ENCODE data around the gene DDX19B.
A peak's percentile ranks its signal among the peaks of the same experiment; 100 is the strongest.
"Not testable (repeated sequence)": the region's sequence is repeated elsewhere in the genome, so short reads cannot be mapped to it uniquely, and the experiment has no call there.

Gene DDX19B

DNA sequence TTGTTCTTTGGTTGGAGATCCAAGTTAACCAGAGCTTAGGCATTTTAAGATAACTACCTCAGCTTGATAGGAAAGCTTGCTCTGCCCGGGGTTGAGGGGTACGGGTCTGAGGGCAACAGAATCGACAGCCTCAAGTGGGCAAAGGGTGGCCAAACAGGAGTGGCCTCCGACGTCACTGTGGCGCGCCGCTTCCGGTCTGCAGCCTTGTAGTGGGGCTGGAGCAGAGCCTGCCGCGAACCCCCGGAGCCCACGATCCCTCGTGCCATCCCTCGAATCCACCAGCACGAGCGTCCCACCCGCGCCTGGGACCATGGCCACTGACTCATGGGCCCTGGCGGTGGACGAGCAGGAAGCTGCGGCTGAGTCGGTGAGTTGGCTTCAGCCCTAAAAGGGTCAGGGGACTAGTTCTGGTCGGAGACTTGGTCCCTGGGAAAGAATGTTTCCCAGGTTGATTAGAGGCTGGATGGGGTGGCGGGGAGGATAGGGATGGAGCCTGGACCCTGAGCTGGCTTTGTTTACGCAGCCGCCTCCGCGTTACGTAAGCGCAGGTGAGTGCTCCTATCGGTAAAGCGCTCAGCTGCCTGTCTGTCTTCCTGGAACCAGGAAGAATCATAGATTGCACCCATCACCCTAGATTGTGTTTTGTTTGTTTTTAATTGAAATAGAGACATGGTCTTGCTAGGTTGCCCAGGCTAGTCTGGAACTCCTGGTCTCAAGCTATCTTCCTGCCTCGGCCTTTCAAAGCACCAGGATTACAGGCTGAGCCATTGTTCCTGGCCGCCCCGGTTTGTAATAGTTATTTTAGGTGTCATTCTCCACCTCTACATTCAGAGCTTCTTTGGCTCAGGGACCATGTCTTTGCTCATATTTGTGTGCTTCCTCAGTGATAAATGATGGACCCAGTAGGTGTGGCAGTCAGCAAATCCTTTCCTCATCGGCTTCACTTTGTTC is at the start of gene DDX19B:
Gene DDX19B (plus strand): TSS at position 199 of the 951 bp plus-strand sequence. CDS start 112 bp downstream, at position 311.
- peak; percentile 42 for DNase-seq

DNA sequence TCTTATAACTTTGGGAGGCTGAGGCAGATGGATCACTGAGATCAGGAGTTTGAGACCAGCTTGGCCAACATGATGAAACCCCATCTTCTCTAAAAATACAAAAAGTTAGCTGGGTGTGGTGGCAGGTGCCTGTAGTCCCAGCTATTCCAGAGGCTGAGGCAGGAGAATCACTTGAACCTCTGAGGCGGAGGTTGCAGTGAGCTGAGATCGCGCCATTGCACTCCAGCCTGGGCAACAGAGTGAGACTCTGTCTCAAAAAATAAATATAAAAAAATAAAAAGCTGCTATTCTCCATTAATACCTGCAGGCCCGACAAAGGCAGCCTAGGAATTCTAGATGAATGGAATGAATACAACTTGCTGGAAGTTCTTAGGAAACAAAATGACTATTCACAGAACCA is 49.3 kb upstream of the DDX19B start:
- not testable (repeated sequence) for DNase-seq

DNA sequence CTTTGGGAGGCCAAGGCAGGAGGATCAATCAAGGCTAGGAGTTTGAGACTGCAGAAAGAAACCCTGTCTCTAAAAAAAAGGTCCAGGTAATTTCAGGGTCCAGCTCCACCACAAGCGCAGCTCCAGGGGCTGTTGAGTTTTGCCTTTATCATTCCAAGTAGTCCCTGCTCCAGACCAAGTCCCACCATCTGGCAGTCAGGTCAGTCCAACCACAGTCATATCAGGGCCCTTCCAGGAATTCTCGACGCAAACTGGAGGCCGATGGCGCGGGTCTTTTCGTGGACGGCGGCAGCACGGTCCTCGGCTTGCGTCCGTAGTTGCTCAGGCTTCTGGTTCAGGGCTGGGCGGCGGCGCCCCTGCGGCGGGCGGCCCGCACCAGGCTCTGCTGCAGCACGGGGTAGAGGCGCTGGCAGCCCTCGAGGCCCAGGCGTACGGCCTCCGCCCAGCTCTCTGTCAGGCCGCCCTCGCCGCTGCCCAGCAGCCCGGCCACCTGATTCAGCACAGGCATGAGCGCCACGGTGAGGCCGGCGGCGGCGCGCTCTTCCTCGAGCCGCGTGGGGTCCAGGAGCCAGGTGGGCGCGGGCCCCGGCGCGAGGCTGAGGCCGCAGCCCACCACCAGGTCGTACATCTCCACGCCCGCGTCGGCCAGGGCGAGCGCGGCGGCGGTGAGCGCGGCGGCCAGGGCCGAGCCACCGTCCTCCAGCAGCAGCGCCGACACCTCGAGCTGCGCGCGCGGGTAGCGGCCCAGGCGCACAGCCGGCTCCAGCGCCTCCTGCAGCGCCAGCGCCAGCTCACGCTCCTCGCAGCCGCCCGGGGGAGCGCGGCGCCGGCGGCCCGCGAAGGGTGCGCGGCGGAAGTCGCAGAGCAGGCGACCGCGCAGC is 48.0 kb upstream of the DDX19B start:
- peak; percentile 39 for DNase-seq

DNA sequence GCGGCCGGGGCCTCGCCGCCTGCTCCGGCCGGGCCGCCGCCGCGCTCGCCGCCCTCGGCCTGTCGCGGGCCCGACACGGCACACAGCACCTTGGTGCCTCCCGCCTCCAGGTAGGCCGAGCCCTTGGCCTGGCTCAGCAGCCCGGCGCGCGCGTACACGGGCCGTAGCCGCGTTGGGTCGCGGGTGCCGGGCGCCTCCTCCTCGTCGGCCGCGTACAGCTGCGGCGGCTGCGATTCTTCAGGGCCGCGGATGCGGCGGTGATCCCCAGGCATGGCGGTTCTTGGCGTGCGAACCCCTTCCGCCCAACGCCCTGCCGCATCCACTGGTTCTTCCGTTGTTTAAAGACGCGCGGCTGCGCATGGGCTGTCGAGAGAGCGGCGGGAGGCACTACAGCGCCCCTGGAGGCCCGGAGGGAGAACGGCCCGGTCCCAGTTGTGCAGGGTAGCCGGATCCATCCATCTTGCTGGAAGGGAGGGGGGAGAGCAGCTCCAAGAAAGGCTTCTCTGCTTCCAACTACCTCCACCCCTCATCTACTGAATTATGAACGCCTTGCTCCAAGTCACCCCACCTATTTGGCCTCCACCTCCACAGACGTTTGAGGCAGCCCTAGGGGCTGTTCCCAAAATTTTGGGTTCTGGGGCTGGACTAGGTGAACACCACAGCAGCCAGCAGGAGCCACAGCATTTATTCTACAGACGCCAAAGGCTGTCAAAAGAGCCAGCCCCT is 47.2 kb upstream of the DDX19B start, which contains the start of gene EXOSC6:
Gene EXOSC6 (minus strand): TSS at position 312 of the 726 bp plus-strand sequence. CDS start 40 bp downstream, at position 272.
- peak; percentile 90 for DNase-seq

DNA sequence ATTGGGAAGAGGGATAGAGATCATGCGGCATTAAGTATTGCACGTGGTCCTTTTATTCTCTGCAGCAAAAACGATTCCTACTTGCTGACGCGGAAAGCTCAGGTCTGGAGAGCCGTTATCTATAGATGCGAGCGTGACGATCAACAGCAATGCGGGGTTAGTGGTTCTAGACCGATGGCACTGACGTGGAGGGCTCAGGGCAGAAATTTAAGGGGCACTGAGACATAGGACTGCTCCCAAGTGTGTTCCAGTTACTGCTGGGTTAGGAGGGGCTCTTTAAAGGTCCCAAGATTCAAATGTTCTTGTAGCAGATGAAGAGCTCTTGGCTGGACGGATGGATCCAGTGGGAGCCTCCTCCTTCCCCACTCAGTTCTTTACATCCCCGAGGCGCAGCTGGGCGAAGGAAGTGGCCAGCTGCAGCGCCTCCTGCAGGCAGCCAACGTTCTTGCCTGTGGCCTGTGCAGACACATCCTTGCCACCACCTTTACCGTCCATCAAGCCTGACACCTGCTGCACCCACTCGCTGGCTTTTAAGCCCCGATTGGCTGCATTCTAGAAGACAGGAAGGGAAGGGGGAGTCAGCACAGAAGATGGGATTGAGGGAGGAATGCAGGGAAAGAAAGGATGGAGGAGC is 46.5 kb upstream of the DDX19B start:
- DNase-seq = no peak

DNA sequence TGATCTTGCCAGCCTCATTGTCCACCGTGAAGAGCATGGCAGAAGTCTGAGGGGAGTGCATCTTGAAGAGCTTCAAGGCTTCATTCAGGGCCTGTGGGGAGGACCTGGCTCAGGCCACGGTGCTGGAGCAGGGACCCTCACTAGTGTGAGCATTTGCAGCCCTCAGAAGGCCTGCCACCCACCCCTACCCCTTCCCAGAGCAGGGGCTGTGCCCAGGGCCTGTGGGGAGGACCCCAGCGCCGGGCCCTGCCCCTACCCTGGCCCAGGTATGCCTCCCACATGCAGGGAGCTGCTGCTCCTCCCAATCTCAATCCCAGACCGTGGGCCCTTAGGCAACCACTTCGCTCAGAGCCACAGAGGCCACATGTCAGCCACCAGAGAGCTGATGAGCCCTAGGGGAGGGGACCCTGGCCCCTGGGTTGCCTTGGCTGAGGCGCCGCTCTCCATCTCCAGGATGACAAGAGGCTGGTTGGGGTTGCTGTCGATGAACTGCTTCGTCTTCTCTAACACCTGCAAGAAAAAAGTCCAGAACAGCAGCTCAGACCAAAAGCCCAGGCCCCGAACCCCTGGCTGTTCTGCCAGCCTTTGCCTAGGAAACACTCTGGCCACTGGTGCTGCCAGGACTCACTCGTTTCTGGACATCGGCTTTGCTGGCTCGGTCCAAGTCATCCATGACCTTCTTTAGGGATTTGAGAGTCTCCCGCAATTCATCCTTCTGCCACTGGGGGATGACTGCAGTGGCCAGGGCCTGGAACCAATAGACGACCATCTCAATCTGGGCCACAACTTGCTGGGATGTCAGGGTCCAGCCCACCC is 45.5 kb upstream of the DDX19B start:
- peak; percentile 24 for DNase-seq

DNA sequence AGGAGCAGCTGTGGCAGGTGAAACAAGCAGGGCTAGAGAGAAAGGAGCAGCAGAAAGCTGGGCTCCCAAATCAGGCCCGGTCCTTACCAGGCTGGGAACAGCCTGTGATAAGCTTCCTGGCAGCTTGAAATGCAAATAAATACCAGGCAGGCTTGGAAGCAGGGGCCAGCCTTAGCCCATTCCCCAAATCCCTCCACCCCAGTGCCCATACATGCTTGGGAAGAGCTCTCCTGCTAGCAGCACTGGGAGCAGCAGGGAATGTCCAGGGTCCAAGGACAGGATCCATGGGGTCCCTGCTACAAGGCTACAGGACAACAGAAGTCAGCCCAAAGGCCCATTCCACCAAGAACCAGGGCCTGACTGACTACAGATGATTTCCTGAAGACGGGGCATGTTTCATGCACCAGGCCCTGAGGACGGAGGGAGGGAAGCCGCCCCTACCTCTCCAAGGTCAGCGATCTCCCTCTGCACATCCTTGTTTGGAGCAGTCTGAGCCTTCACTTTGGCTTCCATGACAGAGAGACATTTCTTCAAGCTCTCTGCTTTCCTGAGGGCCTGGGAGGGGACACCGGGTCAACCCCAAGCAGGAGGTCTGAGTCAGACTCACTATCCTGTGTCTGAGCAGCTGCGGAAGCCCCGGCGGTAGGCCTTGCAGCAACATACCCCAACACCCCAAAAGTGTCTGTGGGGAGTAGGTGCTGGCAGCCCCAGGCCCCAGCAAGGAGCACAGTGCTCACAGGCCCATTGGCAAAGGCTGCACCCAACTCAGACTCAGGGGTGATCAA is 44.6 kb upstream of the DDX19B start:
- no peak for DNase-seq

DNA sequence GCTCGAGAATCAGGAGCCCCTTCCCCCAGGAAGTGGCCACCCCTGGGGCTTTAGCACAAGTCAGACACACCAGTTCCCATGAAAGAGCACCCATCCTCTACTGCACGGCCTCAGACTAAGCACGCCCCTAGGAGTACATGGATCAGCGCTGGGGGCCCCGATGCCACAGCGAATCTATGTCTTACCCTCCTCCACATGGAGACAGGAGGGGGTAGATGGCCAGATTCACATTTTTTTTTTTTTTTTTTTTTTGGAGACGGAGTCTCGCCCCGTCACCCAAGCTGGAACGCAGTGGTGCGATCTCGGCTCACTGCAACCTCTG is 44.1 kb upstream of the DDX19B start:
- DNase-seq = no peak

DNA sequence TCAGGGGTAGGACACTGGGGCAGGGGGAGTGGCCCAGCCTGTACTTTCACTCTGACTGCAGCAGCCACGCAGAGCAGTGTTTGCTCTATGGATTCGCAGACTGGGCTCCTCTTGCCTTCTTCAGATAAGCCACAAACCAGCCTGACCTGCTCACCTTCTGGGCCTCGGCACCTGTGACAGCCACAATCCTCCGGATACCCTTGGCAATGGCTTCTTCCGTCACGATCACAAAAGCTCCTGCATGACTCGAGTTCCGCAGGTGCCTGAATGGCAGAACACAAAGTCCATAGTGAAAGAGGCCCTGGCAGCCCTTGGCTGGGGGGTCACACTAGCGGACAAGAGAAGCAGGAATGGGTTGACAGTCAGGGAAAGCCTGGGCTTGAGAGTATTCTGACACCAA is 43.4 kb upstream of the DDX19B start:
- no peak for DNase-seq

DNA sequence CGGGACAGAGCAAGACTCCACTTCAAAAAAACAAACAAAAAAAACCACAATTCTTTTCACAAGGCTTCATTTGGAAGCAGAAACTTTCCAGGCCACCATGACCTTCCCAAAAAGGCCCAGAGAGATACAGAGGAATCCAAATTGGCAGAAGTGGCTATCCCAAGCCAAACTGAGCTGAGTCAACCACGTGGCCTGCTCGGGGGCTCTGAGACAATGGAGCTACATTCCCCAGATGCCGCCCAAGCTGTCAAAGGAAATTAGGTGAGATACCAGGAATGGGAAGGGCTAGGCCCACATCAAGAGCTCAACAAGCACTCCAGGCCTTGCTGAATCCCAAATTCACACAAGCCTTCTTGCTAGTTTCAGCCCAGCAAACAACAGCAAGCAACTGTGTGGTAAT is 41.6 kb upstream of the DDX19B start:
- no peak for DNase-seq

DNA sequence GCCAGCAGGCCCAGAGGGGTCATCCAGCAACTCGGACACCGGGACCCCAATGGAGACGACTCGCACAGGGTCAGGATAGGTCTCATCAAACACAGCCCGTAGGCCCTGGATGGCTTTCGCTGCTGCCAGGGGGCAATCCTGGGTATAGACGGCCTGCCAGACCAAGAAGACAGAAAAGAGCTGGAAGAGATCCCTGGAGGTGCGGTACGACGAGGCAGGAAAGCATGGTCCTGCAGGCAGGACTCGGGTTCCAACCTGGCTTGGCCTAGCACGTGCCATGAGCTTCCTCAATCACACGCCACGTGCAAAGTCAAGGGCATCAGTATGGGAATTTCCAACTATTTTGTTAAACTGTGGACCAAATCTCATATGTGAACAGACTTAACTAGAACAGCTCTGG is 40.9 kb upstream of the DDX19B start:
- no peak for DNase-seq

DNA sequence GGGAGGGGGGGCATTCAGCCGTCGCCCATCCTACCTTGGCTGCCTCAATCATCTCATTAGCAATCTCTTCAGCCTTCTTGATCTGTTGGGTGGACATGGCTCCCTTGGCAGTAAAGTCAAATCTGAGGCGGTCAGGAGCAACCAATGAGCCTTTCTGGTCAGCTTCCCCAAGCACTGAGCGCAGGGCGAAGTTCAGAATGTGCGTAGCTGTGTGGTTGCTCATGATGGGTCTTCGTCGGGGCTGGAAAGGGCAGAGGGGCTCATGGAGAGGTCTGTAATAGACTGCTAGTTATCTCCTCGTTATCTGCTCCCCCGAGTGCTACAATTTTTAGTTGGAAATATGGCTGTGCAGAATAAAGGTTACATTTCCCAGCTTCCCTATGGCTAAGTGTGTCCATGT is 40.0 kb upstream of the DDX19B start:
- DNase-seq = no peak

DNA sequence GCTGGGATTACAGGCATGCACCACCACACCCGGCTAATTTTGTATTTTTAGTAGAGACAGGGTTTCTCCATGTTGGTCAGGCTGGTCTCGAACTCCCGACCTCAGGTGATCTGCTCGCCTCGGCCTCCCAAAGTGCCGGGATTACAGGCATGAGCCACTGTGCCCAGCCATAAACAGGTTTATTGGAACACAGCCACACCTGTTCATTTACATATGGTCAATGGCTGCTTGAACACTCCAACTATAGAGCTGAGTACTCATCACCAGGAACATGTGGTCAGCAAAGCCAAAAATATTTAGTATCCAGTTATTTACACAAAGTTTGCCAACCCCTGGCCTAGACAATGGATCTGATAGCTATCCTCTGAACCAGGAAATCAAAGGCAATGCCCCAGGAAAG is 39.1 kb upstream of the DDX19B start:
- not testable (repeated sequence) for DNase-seq

DNA sequence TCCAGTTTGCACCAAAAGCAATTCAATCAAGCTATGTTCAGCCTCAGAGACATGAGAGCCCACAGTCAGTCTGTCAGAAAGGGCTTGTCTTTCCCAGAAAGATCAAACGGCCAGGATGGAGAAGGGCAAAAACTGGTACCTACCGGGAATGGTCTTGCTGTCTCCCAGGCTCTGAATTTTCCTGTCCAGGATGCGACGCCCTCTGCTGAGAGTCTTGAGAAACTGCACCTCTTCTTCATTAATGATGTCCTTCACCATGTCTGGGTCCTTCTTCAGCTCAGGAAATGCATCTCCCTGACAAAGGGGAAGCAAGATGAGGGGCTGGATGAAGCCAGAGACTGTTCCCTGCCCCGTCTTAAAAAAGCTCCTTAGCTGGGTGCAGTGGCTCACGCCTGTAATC is 31.5 kb upstream of the DDX19B start:
- no peak for DNase-seq

DNA sequence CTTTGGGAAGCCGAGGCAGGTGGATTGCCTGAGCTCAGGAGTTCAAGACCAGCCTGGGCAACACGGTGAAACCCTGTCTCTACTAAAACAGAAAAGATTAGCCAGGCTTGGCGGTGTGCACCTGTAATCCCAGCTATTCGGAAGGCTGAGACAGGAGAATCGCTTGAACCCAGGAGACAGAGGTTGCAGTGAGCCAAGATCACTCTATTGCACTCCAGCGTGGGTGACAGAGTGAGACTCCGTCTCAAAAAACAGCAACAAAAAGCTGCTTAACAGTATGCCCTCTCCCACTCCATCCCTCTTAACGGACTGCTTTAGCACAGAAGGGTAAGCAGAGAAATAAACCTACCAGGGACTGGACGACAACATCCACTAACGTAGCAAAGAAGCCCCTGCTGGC is 31.1 kb upstream of the DDX19B start:
- not testable (repeated sequence) for DNase-seq

DNA sequence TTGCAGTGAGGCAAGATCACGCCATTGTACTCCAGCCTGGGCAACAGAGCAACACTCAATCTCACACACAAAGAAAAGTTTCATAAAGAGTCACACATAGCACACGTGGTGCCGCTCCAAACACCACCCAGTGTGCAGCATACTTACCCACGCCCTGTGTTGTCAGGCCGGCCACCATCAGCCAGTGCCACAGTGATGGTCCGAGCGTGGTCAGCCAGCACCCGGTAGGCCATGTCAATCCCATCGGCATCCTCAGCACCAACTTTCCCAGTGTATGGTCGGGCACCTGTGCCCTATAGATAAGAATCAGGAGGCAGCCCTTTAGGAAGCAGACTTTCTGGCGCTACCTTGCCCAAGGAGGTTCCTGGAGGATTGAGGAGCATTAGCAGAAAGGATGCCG is 29.5 kb upstream of the DDX19B start:
- DNase-seq = no peak

DNA sequence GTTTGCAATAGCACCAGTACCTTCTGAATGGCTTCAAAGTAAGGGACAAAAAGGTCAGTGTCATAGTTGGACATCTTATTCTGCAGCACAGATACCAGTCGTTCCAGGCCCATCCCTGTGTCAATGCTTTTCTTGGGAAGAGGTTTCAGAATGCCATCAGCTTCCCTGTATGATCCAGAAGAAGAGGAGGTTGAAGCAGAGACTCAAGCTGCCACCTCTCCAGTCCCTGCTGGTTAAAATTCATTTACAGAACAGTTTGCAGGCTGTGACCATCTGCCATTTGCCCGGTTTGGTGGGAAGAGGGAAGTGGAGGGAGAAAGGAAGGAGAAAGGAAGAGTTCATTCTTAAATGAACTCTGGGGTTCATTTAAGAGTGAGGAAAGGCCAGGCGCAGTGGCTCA is 28.8 kb upstream of the DDX19B start:
- DNase-seq = no peak

DNA sequence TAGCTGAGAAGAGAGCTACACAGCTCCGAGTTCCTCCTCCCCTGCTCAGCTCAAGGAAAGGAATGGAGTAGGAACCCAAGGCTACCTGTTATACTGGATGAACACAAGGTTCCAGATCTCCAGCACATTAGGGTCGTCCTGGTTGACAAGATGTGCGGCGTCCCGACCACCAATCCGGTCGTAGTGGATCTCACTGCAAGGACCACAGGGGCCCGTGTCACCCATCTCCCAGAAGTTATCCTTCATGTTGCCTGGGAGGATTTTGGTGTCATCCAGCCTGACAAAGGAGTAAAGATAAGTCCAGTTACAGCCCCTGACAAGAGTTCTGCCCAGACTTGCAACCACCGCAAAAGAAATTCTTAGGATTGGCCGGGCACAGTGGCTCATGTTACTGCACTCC is 27.3 kb upstream of the DDX19B start:
- no peak for DNase-seq

DNA sequence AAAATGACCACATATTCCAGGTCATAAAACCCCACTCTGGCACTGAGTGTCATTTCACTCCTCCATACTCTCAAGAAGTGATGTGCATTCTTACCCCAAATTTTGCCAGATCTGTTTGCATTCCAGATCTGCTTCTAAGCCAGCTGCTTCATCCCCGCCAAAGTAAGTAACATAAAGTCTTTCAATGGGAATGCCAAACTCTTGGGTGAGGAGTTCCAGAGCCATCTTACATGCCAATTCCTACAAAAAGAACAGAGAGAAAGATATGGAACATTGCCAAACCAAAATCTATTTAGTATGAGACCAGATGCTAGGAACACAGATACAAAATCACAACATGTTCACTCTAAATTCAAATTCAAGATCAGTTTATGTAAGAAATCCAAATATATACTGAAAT is 22.6 kb upstream of the DDX19B start:
- DNase-seq = no peak

DNA sequence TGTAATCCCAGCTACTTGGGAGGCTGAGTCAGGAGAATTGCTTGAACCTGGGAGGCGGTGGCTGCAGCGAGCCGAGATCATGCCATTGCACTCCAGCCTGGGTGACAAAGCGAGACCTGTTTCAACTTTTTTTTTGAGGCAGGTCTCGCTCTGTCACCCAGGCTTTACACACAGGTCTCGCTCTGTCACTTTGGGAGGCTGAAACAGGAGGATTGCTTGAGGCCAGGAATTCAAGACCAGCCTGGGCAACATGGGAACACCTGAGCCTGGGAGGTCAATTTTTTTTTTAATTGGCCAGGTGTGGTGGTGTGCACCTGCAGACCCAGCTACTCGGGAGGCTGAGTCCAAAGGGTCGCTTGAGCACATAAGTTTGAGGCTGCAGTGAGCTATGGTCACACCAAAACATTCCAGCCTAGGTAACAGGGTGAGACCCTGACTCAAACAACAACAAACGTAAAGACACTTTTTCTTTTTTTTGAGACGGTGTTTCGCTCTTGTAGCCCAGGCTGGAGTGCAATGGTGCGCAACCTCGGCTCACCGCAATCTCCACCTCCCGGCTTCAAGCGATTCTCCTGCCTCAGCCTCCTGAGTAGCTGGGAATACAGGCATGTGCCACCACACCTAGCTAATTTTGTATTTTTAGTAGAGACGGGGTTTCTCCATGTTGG is 11.5 kb upstream of the DDX19B start:
- DNase-seq = not testable (repeated sequence)

All from stimulated activated CD4-positive, alpha-beta T cell treated with anti-CD3 and anti-CD28 coated beads, Interleukin-12 subunit alpha, Interleukin-12 subunit beta, amount 100 ng/mL, for 4 hours (primary cell).